Mammary epithelial cell (primary cell): ENCODE results near the gene PPAN.

Experiments
- CTCF ChIP-seq, 2 donors: IDR thresholded peaks in 1 of 2; conservative IDR thresholded peaks in 1 of 2; 2 replicates each; pipeline ENCODE4 v1.5.1; 2011 to 2012; ENCODE audit warnings: inconsistent platforms in 2 of 2, low read length in 2 of 2, mild to moderate bottlenecking in 2 of 2, control low read depth in 1 of 2, low read depth in 1 of 2; ENCODE audit not compliant: insufficient read depth in 1 of 2; ENCODE audit errors: extremely low read depth in 1 of 2
- EZH2 ChIP-seq: IDR thresholded peaks from 2 replicates; pipeline ENCODE4 v1.6.1; 2012; ENCODE audit warnings: low read length, inconsistent platforms, borderline replicate concordance

GRCh38 chr19:10089801-10090375 is 16.3 kb upstream of the PPAN start:
- TF ChIP-seq EZH2 (no peak), CTCF (conservative IDR thresholded peaks at IDR 0.05 in 1 of 2, IDR thresholded peaks at IDR 0.05 in 1 of 2; ENCODE audit: extremely low read depth in 1 of 2, insufficient read depth in 1 of 2, low read depth in 1 of 2, low read length in 2 of 2) (no peak)
